MM.1S (cell line): Measurements from ENCODE around the gene SLFN12L.

Experiments
- DNase-seq: peaks from one replicate; pipeline ENCODE4 v3.0.0-alpha.2; 2015
- H2AFZ ChIP-seq: fragments of 300-600 bp; sonication (generic); 2 replicates; pipeline ENCODE4 v1.6.0; 2016; ENCODE audit warnings: antibody characterized with exemption, low read length
- H3F3A ChIP-seq: fragments of 300-600 bp; sonication (generic); 2 replicates; pipeline ENCODE4 v1.6.1; 2016; ENCODE audit warnings: mild to moderate bottlenecking, antibody characterized with exemption, low read length, moderate library complexity, mixed read lengths; ENCODE audit not compliant: insufficient read depth
- H3K27ac ChIP-seq: fragments of 300-600 bp; sonication (generic); 2 replicates; pipeline ENCODE4 v1.5.1; 2016; ENCODE audit warnings: mild to moderate bottlenecking, low read length
- H3K27me3 ChIP-seq: fragments of 300-600 bp; sonication (generic); replicated peaks from 2 replicates; pipeline ENCODE4 v1.6.0; 2016; ENCODE audit warnings: low read length; ENCODE audit not compliant: insufficient read depth
- H3K36me3 ChIP-seq: fragments of 300-600 bp; sonication (generic); replicated peaks from 2 replicates; pipeline ENCODE4 v1.6.1; 2016; ENCODE audit warnings: mild to moderate bottlenecking, low read length, mixed read lengths; ENCODE audit not compliant: insufficient read depth
- H3K4me1 ChIP-seq: fragments of 300-600 bp; sonication (generic); 2 replicates; pipeline ENCODE4 v1.6.1; 2016; ENCODE audit warnings: low read length, mixed read lengths
- H3K4me2 ChIP-seq: fragments of 300-600 bp; sonication (generic); 2 replicates; pipeline ENCODE4 v1.6.0; 2016; ENCODE audit warnings: low read depth, low read length
- H3K4me3 ChIP-seq: fragments of 300-600 bp; sonication (generic); 2 replicates; pipeline ENCODE4 v1.5.1; 2016; ENCODE audit warnings: low read length, mixed read lengths
- H3K79me2 ChIP-seq: fragments of 300-600 bp; sonication (generic); 2 replicates; pipeline ENCODE4 v1.6.1; 2016; ENCODE audit warnings: mixed run types, low read length, mixed read lengths
- H3K9ac ChIP-seq: fragments of 300-600 bp; sonication (generic); 2 replicates; pipeline ENCODE4 v1.6.1; 2016; ENCODE audit warnings: low read length, mixed read lengths
- H3K9me2 ChIP-seq: fragments of 300-600 bp; sonication (generic); replicated peaks from 2 replicates; pipeline ENCODE4 v1.6.1; 2016; ENCODE audit warnings: mild to moderate bottlenecking, low read length, mixed read lengths; ENCODE audit not compliant: insufficient read depth
- H3K9me3 ChIP-seq: fragments of 300-600 bp; sonication (generic); replicated peaks from 2 replicates; pipeline ENCODE4 v1.6.1; 2016; ENCODE audit warnings: mild to moderate bottlenecking, low read length, mixed read lengths; ENCODE audit not compliant: insufficient read depth
- H4K20me1 ChIP-seq: fragments of 300-600 bp; sonication (generic); 2 replicates; pipeline ENCODE4 v1.6.1; 2016; ENCODE audit warnings: mild to moderate bottlenecking, low read length, moderate library complexity, mixed read lengths; ENCODE audit not compliant: insufficient read depth
- CTCF ChIP-seq: fragments of 300-600 bp; sonication (generic); IDR thresholded peaks from 2 replicates; pipeline ENCODE4 v1.5.1; 2016; ENCODE audit warnings: antibody characterized with exemption, low read length, mixed read lengths
- EZH2 ChIP-seq: fragments of 300-600 bp; sonication (generic); optimal IDR thresholded peaks from 2 replicates; pipeline ENCODE3; 2017; ENCODE audit warnings: low read depth, mild to moderate bottlenecking, antibody characterized with exemption, low read length, mixed read lengths
- EZH2phosphoT487 ChIP-seq: fragments of 300-600 bp; sonication (generic); IDR thresholded peaks from 2 replicates; pipeline ENCODE4 v1.6.1; 2018; ENCODE audit warnings: antibody characterized with exemption, low read length

SLFN12L gene

GRCh38 chr17:35429702-35430101 lies 107.8 kb downstream of the SLFN12L start:
- peaks cover 27% of the 10 kb centered on the region for H3K79me2 ChIP-seq
- H3K9me2 ChIP-seq = no peaks in the 10 kb centered on the region
- H2AFZ ChIP-seq = no peak overlapping the region
- peaks cover 13% of the 10 kb centered on the region for H3F3A ChIP-seq
- H4K20me1 ChIP-seq = no peaks in the 10 kb centered on the region
- H3K27ac ChIP-seq = no peak overlapping the region
- H3K4me3 ChIP-seq = no peak overlapping the region
- no peak overlapping the region for H3K4me2 ChIP-seq
- no peaks in the 10 kb centered on the region for H3K36me3 ChIP-seq
- H3K9me3 ChIP-seq = no peaks in the 10 kb centered on the region
- no peak for TF ChIP-seq EZH2
- no peak for TF ChIP-seq CTCF
- TF ChIP-seq EZH2phosphoT487 = no peak
- H3K9ac ChIP-seq = no peak overlapping the region
- peaks cover 14% of the 10 kb centered on the region for H3K4me1 ChIP-seq
- no peak for DNase-seq
- no peaks in the 10 kb centered on the region for H3K27me3 ChIP-seq

- Histone ChIP-seq H3K27ac (no peak overlapping the region), H3K9ac (no peak overlapping the region), H3K79me2 (peaks cover 27% of the 10 kb centered on the region), H3K27me3 (no peaks in the 10 kb centered on the region), H3K4me1 (peaks cover 7% of the 10 kb centered on the region), H3K9me2 (no peaks in the 10 kb centered on the region), H3K9me3 (no peaks in the 10 kb centered on the region), H3F3A (peaks cover 10% of the 10 kb centered on the region), H3K4me2 (no peak overlapping the region), H3K36me3 (no peaks in the 10 kb centered on the region), H4K20me1 (no peaks in the 10 kb centered on the region), H3K4me3 (no peak overlapping the region), H2AFZ (no peak overlapping the region)
- no peak for DNase-seq
- TF ChIP-seq EZH2phosphoT487 = no peak
- no peak for TF ChIP-seq CTCF
- TF ChIP-seq EZH2 = no peak
These were observed 109.2 kb downstream of the SLFN12L start for GRCh38 chr17:35428229-35428628.

- no peaks in the 10 kb centered on the region for H3F3A ChIP-seq
- no peaks in the 10 kb centered on the region for H3K4me1 ChIP-seq
- no peaks in the 10 kb centered on the region for H3K36me3 ChIP-seq
- no peak overlapping the region for H3K9ac ChIP-seq
- H3K27me3 ChIP-seq = no peaks in the 10 kb centered on the region
- H2AFZ ChIP-seq = no peak overlapping the region
- TF ChIP-seq EZH2 = no peak
- TF ChIP-seq EZH2phosphoT487 = no peak
- TF ChIP-seq CTCF = no peak
- no peak overlapping the region for H3K4me2 ChIP-seq
- H3K79me2 ChIP-seq = 0 out of 2 replicates have a peak, but pooled peaks cover 3% of the 10 kb centered on the region
- no peak overlapping the region for H3K4me3 ChIP-seq
- DNase-seq = no peak
- H3K27ac ChIP-seq = no peak overlapping the region
- no peaks in the 10 kb centered on the region for H4K20me1 ChIP-seq
- H3K9me2 ChIP-seq = no peaks in the 10 kb centered on the region
- no peaks in the 10 kb centered on the region for H3K9me3 ChIP-seq
These were observed 113.7 kb downstream of the SLFN12L start for GRCh38 chr17:35423761-35424160.
